HEK293 (cell line): Measurements from ENCODE around the gene GLG1.

Source experiments
- CTCF ChIA-PET: fragments of 350-600 bp; formaldehyde crosslinking; extraction: SDS; loops from one replicate; lab custom pipeline; 2021; ENCODE audit warnings: antibody characterized with exemption; lab: Yijun Ruan, JAX
- POLR2A ChIA-PET: fragments of 300-600 bp; formaldehyde crosslinking; extraction: SDS; loops from one replicate; lab custom pipeline; 2020; ENCODE audit warnings: antibody characterized with exemption, inconsistent platforms; lab: Yijun Ruan, JAX
- H3K27ac ChIP-seq: fragments of 200-500 bp; sonication (Bioruptor generic); 2 replicates; pipeline ENCODE4 v1.5.1; 2014; ENCODE audit warnings: low read depth, low read length, control low read depth, inconsistent platforms; ENCODE audit errors: extremely low read depth
- H3K36me3 ChIP-seq, 2 experiments: fragments of 200-500 bp in 1 of 2; sonication (Bioruptor generic) in 1 of 2; 1 replicate in 1 of 2; 2 replicates in 1 of 2; pipeline ENCODE4 v1.5.1; 2014 to 2017; ENCODE audit warnings: inconsistent platforms in 2 of 2, low read length in 2 of 2; ENCODE audit not compliant: control insufficient read depth in 2 of 2, insufficient read depth in 1 of 2
- H3K4me1 ChIP-seq: fragments of 200-500 bp; sonication (Bioruptor generic); 2 replicates; pipeline ENCODE4 v1.5.1; 2014; ENCODE audit warnings: mild to moderate bottlenecking, low read length, inconsistent platforms; ENCODE audit not compliant: control insufficient read depth, insufficient read depth
- H3K4me3 ChIP-seq: 2 replicates; pipeline ENCODE4 v1.5.1; 2011; ENCODE audit warnings: low read depth, mild to moderate bottlenecking, control low read depth, low read length, moderate library complexity
- H3K9me3 ChIP-seq: fragments of 200-500 bp; sonication (Bioruptor generic); 2 replicates; pipeline ENCODE4 v1.5.1; 2014; ENCODE audit warnings: low read depth, low read length, inconsistent platforms; ENCODE audit not compliant: control insufficient read depth, insufficient read depth
- FEZF1 ChIP-seq: fragments of 450-650 bp; formaldehyde crosslinking; IDR thresholded peaks from 2 replicates; pipeline ENCODE4 v1.5.1; 2016; ENCODE audit warnings: missing biosample characterization, missing genetic modification characterization
- OSR2 ChIP-seq: fragments of 450-650 bp; formaldehyde crosslinking; IDR thresholded peaks from 2 replicates; pipeline ENCODE4 v1.5.1; 2016; ENCODE audit warnings: missing biosample characterization, missing genetic modification characterization
- RBAK ChIP-seq: fragments of 450-650 bp; formaldehyde crosslinking; IDR thresholded peaks from 2 replicates; pipeline ENCODE4 v1.5.1; 2016; ENCODE audit warnings: missing biosample characterization, missing genetic modification characterization
- REPIN1 ChIP-seq: fragments of 450-650 bp; formaldehyde crosslinking; IDR thresholded peaks from 2 replicates; pipeline ENCODE4 v1.5.1; 2017; ENCODE audit warnings: missing biosample characterization, missing genetic modification characterization, low read depth
- SCRT1 ChIP-seq: fragments of 450-650 bp; formaldehyde crosslinking; IDR thresholded peaks from 2 replicates; pipeline ENCODE4 v1.5.1; 2016; ENCODE audit warnings: missing biosample characterization, missing genetic modification characterization, borderline replicate concordance
- SCRT2 ChIP-seq: fragments of 450-650 bp; formaldehyde crosslinking; IDR thresholded peaks from 2 replicates; pipeline ENCODE4 v1.5.1; 2016; ENCODE audit warnings: missing biosample characterization, missing genetic modification characterization
- SETDB1 ChIP-seq: IDR thresholded peaks from one replicate; pipeline ENCODE4 v1.6.1; 2017; ENCODE audit warnings: mild to moderate bottlenecking, low read length, moderate library complexity, mixed read lengths; ENCODE audit not compliant: insufficient read length
- WT1 ChIP-seq: fragments of 450-650 bp; formaldehyde crosslinking; IDR thresholded peaks from 2 replicates; pipeline ENCODE4 v1.5.1; 2016; ENCODE audit warnings: missing biosample characterization, missing genetic modification characterization
- ZBTB1 ChIP-seq: fragments of 450-650 bp; formaldehyde crosslinking; IDR thresholded peaks from 2 replicates; pipeline ENCODE4 v1.5.1; 2016; ENCODE audit warnings: missing biosample characterization, missing genetic modification characterization
- ZNF10 ChIP-seq: fragments of 450-650 bp; formaldehyde crosslinking; IDR thresholded peaks from 2 replicates; pipeline ENCODE4 v1.5.1; 2017; ENCODE audit warnings: missing biosample characterization, missing genetic modification characterization
- ZNF121 ChIP-seq: fragments of 450-650 bp; formaldehyde crosslinking; IDR thresholded peaks from 2 replicates; pipeline ENCODE4 v1.5.1; 2016; ENCODE audit warnings: missing biosample characterization, missing genetic modification characterization
- ZNF157 ChIP-seq: fragments of 450-650 bp; formaldehyde crosslinking; IDR thresholded peaks from 2 replicates; pipeline ENCODE4 v1.5.1; 2016; ENCODE audit warnings: missing biosample characterization, missing genetic modification characterization
- ZNF174 ChIP-seq: fragments of 450-650 bp; formaldehyde crosslinking; IDR thresholded peaks from 2 replicates; pipeline ENCODE4 v1.5.0; 2017; ENCODE audit warnings: missing biosample characterization, mild to moderate bottlenecking, missing genetic modification characterization
- ZNF175 ChIP-seq: fragments of 450-650 bp; formaldehyde crosslinking; IDR thresholded peaks from 2 replicates; pipeline ENCODE4 v1.5.1; 2016; ENCODE audit warnings: missing biosample characterization, missing genetic modification characterization
- ZNF202 ChIP-seq: fragments of 450-650 bp; formaldehyde crosslinking; IDR thresholded peaks from 2 replicates; pipeline ENCODE4 v1.5.1; 2016; ENCODE audit warnings: missing biosample characterization, missing genetic modification characterization, borderline replicate concordance
- ZNF24 ChIP-seq: fragments of 450-650 bp; formaldehyde crosslinking; IDR thresholded peaks from 2 replicates; pipeline ENCODE4 v1.5.1; 2016; ENCODE audit warnings: missing biosample characterization, missing genetic modification characterization
- ZNF529 ChIP-seq: fragments of 450-650 bp; formaldehyde crosslinking; IDR thresholded peaks from 2 replicates; pipeline ENCODE4 v1.5.1; 2017; ENCODE audit warnings: missing genetic modification characterization, missing biosample characterization; ENCODE audit not compliant: insufficient replicate concordance
- ZNF530 ChIP-seq: fragments of 450-650 bp; formaldehyde crosslinking; IDR thresholded peaks from 2 replicates; pipeline ENCODE4 v1.5.1; 2016; ENCODE audit warnings: low read depth, missing biosample characterization, missing genetic modification characterization
- ZNF549 ChIP-seq: fragments of 450-650 bp; IDR thresholded peaks from 2 replicates; pipeline ENCODE4 v1.5.1; 2018; ENCODE audit warnings: missing biosample characterization, missing genetic modification characterization, mild to moderate bottlenecking, inconsistent platforms, moderate library complexity
- ZNF561 ChIP-seq: fragments of 450-650 bp; IDR thresholded peaks from 2 replicates; pipeline ENCODE4 v1.5.1; 2018; ENCODE audit warnings: missing biosample characterization, missing genetic modification characterization, borderline replicate concordance
- ZNF600 ChIP-seq: fragments of 450-650 bp; formaldehyde crosslinking; IDR thresholded peaks from 2 replicates; pipeline ENCODE4 v1.5.1; 2016; ENCODE audit warnings: missing biosample characterization, missing genetic modification characterization
- ZNF664 ChIP-seq: fragments of 450-650 bp; formaldehyde crosslinking; IDR thresholded peaks from 2 replicates; pipeline ENCODE4 v1.5.1; 2016; ENCODE audit warnings: missing biosample characterization, missing genetic modification characterization
- ZNF670 ChIP-seq: fragments of 450-650 bp; formaldehyde crosslinking; IDR thresholded peaks from 2 replicates; pipeline ENCODE4 v1.5.1; 2016; ENCODE audit warnings: missing biosample characterization, missing genetic modification characterization, low read depth
- ZNF701 ChIP-seq: fragments of 450-650 bp; formaldehyde crosslinking; IDR thresholded peaks from 2 replicates; pipeline ENCODE4 v1.5.1; 2016; ENCODE audit warnings: missing biosample characterization, missing genetic modification characterization
- ZNF785 ChIP-seq: fragments of 450-650 bp; formaldehyde crosslinking; IDR thresholded peaks from 2 replicates; pipeline ENCODE4 v1.5.1; 2016; ENCODE audit warnings: missing biosample characterization, missing genetic modification characterization
- ZNF792 ChIP-seq: fragments of 450-650 bp; formaldehyde crosslinking; IDR thresholded peaks from 2 replicates; pipeline ENCODE4 v1.5.1; 2016; ENCODE audit warnings: missing biosample characterization, missing genetic modification characterization
- ZNF843 ChIP-seq: fragments of 450-650 bp; formaldehyde crosslinking; IDR thresholded peaks from 2 replicates; pipeline ENCODE4 v1.5.1; 2016; ENCODE audit warnings: missing biosample characterization, missing genetic modification characterization
- ZXDB ChIP-seq: fragments of 450-650 bp; formaldehyde crosslinking; IDR thresholded peaks from 2 replicates; pipeline ENCODE4 v1.5.1; 2016; ENCODE audit warnings: missing biosample characterization, missing genetic modification characterization
- TF ChIP-seq, protein P1 (sequence below): fragments of 450-650 bp; IDR thresholded peaks from 2 replicates; pipeline ENCODE4 v1.5.1; 2018; ENCODE audit warnings: missing biosample characterization, mild to moderate bottlenecking, missing genetic modification characterization
- TF ChIP-seq, protein P2 (sequence below): fragments of 450-650 bp; formaldehyde crosslinking; optimal IDR thresholded peaks from 2 replicates; pipeline ENCODE3; 2016; ENCODE audit warnings: missing biosample characterization, mild to moderate bottlenecking, missing genetic modification characterization
- TF ChIP-seq, protein P3 (sequence below): fragments of 450-650 bp; formaldehyde crosslinking; IDR thresholded peaks from 2 replicates; pipeline ENCODE4 v1.5.1; 2016; ENCODE audit warnings: missing biosample characterization, missing genetic modification characterization
- TF ChIP-seq, protein P4 (sequence below): fragments of 450-650 bp; formaldehyde crosslinking; IDR thresholded peaks from 2 replicates; pipeline ENCODE4 v1.5.1; 2017; ENCODE audit warnings: missing biosample characterization, missing genetic modification characterization
- TF ChIP-seq, protein P5 (sequence below): fragments of 450-650 bp; formaldehyde crosslinking; IDR thresholded peaks from 2 replicates; pipeline ENCODE4 v1.5.1; 2016; ENCODE audit warnings: missing biosample characterization, missing genetic modification characterization

The GLG1 gene

DNA sequence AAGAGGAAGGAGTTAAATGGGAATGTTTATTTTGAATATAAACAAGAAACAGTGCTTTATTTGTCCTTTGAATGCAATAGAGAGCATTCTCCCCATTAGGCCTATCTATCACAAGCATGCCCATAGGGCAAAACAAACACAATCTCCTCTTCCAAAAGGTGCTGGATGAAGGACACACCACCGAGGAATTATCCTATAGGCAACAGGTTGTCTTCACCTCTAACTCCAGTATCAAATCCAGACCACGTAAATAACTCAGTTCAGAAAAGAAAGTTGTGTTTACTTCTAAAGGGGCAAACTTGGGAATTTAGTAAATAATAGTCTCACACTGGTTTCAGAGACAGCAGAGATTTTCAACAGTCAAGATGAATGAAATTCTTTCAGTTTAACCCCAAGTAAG is 101.9 kb downstream of the GLG1 start:
- H3K4me3 ChIP-seq, result no peak overlapping the region
- POLR2A ChIA-PET, result no interaction called here
- H3K36me3 ChIP-seq, result peaks cover 0 to 8% of the 10 kb centered on the region in 2 experiments
- H3K4me1 ChIP-seq, result peaks cover 32% of the 10 kb centered on the region
- H3K9me3 ChIP-seq, result no peaks in the 10 kb centered on the region
- no peak overlapping the region for H3K27ac ChIP-seq
- CTCF ChIA-PET, result no interaction called here
- TF ChIP-seq ZNF157 (tag by site-specific recombination), result no peak
- no peak for TF ChIP-seq ZNF664 (tag by site-specific recombination)
- no peak for TF ChIP-seq ZNF175
- TF ChIP-seq, protein P1, sequence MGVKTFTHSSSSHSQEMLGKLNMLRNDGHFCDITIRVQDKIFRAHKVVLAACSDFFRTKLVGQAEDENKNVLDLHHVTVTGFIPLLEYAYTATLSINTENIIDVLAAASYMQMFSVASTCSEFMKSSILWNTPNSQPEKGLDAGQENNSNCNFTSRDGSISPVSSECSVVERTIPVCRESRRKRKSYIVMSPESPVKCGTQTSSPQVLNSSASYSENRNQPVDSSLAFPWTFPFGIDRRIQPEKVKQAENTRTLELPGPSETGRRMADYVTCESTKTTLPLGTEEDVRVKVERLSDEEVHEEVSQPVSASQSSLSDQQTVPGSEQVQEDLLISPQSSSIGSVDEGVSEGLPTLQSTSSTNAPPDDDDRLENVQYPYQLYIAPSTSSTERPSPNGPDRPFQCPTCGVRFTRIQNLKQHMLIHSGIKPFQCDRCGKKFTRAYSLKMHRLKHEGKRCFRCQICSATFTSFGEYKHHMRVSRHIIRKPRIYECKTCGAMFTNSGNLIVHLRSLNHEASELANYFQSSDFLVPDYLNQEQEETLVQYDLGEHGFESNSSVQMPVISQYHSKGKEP (tag by site-specific recombination), result peak; percentile 74
- no peak for TF ChIP-seq ZBTB1 (tag by site-specific recombination)
- TF ChIP-seq WT1 (tag by site-specific recombination), result 0 out of 2 replicates have a peak, but pooled peaks have one; percentile 44
- no peak for TF ChIP-seq ZNF530 (tag by site-specific recombination)
- TF ChIP-seq ZNF785, result no peak
- TF ChIP-seq, protein P2, sequence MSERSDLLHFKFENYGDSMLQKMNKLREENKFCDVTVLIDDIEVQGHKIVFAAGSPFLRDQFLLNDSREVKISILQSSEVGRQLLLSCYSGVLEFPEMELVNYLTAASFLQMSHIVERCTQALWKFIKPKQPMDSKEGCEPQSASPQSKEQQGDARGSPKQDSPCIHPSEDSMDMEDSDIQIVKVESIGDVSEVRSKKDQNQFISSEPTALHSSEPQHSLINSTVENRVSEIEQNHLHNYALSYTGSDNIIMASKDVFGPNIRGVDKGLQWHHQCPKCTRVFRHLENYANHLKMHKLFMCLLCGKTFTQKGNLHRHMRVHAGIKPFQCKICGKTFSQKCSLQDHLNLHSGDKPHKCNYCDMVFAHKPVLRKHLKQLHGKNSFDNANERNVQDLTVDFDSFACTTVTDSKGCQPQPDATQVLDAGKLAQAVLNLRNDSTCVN (tag by site-specific recombination), result no peak
- 0 out of 2 replicates have a peak, but pooled peaks have one; percentile 31 for TF ChIP-seq ZNF843 (tag by site-specific recombination)
- no peak for TF ChIP-seq ZNF121 (tag by site-specific recombination)
- no peak for TF ChIP-seq ZNF549 (tag by site-specific recombination)
- TF ChIP-seq ZNF202 (tag by site-specific recombination), result no peak
- TF ChIP-seq ZNF701 (tag by site-specific recombination), result no peak
- peak; percentile 47; the same call in 1 of the 2 replicates for TF ChIP-seq FEZF1
- TF ChIP-seq, protein P3, sequence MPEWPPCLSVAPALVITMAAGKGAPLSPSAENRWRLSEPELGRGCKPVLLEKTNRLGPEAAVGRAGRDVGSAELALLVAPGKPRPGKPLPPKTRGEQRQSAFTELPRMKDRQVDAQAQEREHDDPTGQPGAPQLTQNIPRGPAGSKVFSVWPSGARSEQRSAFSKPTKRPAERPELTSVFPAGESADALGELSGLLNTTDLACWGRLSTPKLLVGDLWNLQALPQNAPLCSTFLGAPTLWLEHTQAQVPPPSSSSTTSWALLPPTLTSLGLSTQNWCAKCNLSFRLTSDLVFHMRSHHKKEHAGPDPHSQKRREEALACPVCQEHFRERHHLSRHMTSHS (tag by site-specific recombination), result no peak
- TF ChIP-seq, protein P4, sequence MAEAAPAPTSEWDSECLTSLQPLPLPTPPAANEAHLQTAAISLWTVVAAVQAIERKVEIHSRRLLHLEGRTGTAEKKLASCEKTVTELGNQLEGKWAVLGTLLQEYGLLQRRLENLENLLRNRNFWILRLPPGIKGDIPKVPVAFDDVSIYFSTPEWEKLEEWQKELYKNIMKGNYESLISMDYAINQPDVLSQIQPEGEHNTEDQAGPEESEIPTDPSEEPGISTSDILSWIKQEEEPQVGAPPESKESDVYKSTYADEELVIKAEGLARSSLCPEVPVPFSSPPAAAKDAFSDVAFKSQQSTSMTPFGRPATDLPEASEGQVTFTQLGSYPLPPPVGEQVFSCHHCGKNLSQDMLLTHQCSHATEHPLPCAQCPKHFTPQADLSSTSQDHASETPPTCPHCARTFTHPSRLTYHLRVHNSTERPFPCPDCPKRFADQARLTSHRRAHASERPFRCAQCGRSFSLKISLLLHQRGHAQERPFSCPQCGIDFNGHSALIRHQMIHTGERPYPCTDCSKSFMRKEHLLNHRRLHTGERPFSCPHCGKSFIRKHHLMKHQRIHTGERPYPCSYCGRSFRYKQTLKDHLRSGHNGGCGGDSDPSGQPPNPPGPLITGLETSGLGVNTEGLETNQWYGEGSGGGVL (tag by site-specific recombination), result no peak
- no peak for TF ChIP-seq ZNF529
- no peak for TF ChIP-seq ZXDB
- TF ChIP-seq SCRT1 (tag by site-specific recombination), result peak; percentile 63; the same call in 1 of the 2 replicates
- no peak for TF ChIP-seq ZNF10 (tag by site-specific recombination)
- no peak for TF ChIP-seq ZNF174 (tag by site-specific recombination)
- no peak for TF ChIP-seq REPIN1 (tag by site-specific recombination)
- TF ChIP-seq ZNF600 (tag by site-specific recombination), result no peak
- peak; percentile 82 for TF ChIP-seq SCRT2
- no peak for TF ChIP-seq ZNF24
- no peak for TF ChIP-seq RBAK
- no peak for TF ChIP-seq ZNF792
- no peak; the same call in 1 of the 2 replicates for TF ChIP-seq OSR2 (tag by site-specific recombination)
- TF ChIP-seq, protein P5, sequence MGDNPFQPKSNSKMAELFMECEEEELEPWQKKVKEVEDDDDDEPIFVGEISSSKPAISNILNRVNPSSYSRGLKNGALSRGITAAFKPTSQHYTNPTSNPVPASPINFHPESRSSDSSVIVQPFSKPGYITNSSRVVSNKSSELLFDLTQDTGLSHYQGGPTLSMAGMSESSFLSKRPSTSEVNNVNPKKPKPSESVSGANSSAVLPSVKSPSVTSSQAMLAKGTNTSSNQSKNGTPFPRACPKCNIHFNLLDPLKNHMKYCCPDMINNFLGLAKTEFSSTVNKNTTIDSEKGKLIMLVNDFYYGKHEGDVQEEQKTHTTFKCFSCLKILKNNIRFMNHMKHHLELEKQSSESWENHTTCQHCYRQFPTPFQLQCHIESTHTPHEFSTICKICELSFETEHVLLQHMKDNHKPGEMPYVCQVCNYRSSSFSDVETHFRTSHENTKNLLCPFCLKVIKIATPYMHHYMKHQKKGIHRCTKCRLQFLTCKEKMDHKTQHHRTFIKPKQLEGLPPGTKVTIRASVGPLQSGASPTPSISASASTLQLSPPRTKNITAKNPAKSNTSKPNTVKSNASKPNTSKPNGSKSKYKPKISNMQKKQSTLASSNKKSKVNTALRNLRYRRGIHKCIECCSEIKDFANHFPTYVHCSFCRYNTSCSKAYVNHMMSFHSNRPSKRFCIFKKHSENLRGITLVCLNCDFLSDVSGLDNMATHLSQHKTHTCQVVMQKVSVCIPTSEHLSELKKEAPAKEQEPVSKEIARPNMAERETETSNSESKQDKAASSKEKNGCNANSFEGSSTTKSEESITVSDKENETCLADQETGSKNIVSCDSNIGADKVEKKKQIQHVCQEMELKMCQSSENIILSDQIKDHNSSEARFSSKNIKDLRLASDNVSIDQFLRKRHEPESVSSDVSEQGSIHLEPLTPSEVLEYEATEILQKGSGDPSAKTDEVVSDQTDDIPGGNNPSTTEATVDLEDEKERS (tag by site-specific recombination), result no peak
- TF ChIP-seq ZNF670 (tag by site-specific recombination), result no peak
- no peak for TF ChIP-seq SETDB1
- no peak for TF ChIP-seq ZNF561 (tag by site-specific recombination)
